GM12865 (cell line): ENCODE results near the gene SPP2.
A peak's percentile ranks its signal among the peaks of the same experiment; 100 is the strongest.

ENCODE experiments used
- DNase-seq: peaks from one replicate; pipeline ENCODE4 v3.0.0; 2010; ENCODE audit warnings: low read depth
- H3K4me3 ChIP-seq: 2 replicates; pipeline ENCODE4 v1.5.1; 2011; ENCODE audit warnings: mild to moderate bottlenecking, low read depth, low read length, control low read depth
- TF ChIP-seq, protein P1 (sequence below): IDR thresholded peaks from 2 replicates; pipeline ENCODE4 v1.5.1; 2011; ENCODE audit warnings: low read length, control low read depth, low read depth, inconsistent platforms; ENCODE audit not compliant: insufficient read depth; ENCODE audit errors: missing control alignments

Gene SPP2

DNA sequence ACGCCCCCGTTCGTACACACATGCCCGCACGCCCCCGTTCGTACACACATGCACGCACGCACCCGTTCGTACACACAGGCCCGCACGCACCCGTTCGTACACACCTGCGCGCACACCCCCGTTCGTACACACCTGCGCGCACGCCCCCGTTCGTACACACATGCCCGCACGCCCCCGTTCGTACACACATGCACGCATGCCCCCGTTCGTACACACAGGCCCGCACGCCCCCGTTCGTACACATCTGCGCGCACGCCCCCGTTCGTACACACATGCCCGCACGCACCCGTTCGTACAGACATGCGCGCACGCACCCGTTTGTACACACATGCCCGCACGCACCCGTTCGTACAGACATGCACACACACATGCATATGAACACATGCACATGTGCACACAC, 45.7 kb downstream of the SPP2 start:
- DNase-seq, result no peak
- TF ChIP-seq, protein P1, sequence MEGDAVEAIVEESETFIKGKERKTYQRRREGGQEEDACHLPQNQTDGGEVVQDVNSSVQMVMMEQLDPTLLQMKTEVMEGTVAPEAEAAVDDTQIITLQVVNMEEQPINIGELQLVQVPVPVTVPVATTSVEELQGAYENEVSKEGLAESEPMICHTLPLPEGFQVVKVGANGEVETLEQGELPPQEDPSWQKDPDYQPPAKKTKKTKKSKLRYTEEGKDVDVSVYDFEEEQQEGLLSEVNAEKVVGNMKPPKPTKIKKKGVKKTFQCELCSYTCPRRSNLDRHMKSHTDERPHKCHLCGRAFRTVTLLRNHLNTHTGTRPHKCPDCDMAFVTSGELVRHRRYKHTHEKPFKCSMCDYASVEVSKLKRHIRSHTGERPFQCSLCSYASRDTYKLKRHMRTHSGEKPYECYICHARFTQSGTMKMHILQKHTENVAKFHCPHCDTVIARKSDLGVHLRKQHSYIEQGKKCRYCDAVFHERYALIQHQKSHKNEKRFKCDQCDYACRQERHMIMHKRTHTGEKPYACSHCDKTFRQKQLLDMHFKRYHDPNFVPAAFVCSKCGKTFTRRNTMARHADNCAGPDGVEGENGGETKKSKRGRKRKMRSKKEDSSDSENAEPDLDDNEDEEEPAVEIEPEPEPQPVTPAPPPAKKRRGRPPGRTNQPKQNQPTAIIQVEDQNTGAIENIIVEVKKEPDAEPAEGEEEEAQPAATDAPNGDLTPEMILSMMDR, result no peak
- no peak overlapping the region for H3K4me3 ChIP-seq

DNA sequence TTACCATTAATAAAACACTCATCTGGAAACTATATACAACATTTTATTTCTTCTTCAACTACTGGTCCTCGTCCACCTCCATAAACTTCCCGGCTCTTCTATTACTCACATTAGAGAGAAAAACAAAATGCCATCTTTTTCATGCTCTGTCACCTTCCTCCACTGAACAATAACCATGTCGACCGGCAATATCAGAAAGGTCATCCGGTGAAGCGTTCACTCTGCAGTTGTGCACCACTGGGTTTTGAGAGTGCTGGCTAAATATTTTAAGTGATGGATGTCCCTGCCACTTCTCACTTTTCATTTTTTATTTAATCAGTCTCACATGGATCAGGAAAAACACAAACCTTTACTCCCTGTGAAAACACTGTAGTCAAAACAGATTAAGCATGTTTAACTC, 48.2 kb downstream of the SPP2 start:
- TF ChIP-seq, protein P1, result no peak
- peak; percentile 10 for DNase-seq
- H3K4me3 ChIP-seq, result no peak overlapping the region

DNA sequence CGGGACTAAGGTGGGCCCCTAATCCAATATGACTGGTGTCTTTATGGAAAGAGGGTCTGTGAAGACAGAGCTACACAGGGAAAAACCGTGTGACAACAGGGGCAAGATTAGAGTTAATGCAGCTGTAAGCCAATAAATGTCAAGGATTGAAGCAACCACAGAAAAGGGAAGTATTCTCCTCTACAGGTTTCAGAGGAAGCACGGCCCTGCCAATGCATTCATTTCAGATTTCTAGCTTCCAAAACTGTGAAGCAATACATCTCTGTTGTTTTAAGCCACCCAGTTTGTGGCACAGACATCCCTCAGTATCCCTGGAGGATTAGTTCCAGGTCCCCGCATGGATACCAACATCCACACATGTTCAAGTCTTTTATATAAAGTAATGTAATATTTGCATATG, 48.8 kb downstream of the SPP2 start:
- TF ChIP-seq, protein P1, result no peak
- H3K4me3 ChIP-seq, result no peak overlapping the region
- DNase-seq, result peak; percentile 11

DNA sequence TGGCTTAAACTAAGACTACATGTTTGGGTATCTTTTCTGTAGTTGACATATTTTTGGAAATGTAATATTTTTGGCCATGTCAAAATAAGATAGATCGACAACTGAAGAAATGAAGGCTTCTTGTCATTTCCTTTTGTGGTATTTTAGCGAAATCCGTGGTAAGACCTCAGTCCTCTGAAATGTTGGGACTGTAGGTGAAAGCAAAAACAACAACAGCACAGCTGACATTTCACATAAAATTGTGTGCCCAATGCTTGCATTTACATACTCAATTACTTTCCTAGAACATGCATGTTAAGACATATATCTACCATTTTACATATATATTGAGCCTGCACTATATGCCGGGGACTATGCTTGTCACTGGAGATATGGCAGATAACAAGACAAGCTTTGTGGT, 50.2 kb downstream of the SPP2 start:
- H3K4me3 ChIP-seq, result no peak overlapping the region
- no peak for DNase-seq
- TF ChIP-seq, protein P1, result no peak

DNA sequence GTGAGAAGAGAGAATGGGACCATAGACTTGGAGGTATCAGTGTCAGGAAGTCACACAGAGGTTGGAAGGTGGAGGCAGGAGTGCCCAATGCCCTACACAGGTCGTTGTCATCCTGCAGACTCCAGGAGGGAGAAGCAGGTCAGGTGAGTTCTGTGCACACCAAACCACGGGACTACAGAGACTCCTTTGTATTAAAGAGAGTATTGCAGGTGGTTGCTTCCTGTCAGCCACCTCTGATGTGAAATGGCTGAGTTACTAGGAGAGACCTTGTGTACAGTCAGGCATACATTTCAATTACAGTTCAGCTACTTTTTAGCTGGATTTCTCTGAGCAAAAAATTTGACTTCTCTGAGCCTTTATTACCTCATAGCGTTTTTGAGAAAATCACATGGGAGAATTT, 51.6 kb downstream of the SPP2 start:
- TF ChIP-seq, protein P1, result no peak
- DNase-seq, result no peak

DNA sequence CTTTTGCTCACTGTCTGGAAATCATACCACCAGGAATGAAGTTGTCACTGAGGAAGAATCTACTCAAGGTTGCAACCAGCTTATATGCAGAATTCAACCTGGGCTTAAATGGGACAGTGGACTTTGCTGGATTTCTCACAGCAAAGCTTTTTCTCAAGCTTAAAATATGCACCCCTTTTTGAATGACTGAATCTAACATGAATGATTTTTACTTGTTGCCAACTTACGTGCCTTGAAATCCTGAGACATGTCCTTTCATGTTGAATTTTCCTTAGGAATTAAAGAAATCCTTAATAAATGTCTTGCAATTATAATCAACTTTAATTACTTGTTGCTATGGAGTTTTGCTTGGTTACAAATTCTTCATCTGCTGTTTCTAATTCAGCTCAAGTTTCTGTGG, 57.4 kb downstream of the SPP2 start:
- TF ChIP-seq, protein P1, result no peak
- no peak for DNase-seq
- no peak overlapping the region for H3K4me3 ChIP-seq

More for the DNA sequence above, 51.6 kb downstream of the SPP2 start:
- H3K4me3 ChIP-seq, result no peak overlapping the region

DNA sequence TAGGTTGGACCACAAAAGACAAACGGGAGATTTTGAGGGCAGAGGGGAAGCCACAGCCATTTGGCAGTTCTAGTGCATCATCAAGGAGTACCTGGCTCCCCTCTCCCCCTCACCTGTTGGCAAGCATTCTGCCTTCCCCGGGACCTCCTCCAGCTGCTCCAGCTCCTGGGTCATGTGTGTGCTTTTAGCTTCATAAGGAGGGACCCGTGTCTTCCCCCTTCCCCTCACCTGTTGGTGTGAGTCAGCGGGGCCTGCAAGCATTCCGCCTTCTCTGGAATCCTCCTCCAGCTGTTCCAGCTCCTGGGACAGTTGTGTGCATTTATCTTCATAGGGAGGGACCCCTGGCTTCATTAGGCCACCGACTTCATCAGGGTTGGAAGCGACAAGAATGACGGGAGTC, 58.8 kb downstream of the SPP2 start:
- H3K4me3 ChIP-seq, result no peak overlapping the region
- DNase-seq, result no peak
- TF ChIP-seq, protein P1, result no peak
